Natural killer cell (primary cell): ENCODE results near the gene STAM2. TPM values are rescaled to one million over a fixed set of nuclear protein-coding genes. Genes with fewer than 3 reads are reported as not detected.

ENCODE experiments used
- ATAC-seq, 3 donors: fragments of 150-1000 bp in 2 of 3; fragments of 200-7000 bp in 1 of 3; cut with Tn5 transposase; 1 replicate in 1 of 3; 2 replicates in 2 of 3; pipeline ENCODE4 v1.10.0; 2021; ENCODE audit warnings: mild to moderate bottlenecking in 2 of 3, moderate library complexity in 2 of 3
- DNase-seq, 2 donors: peaks; one replicate each; pipeline versions ENCODE4 v3.0.0 to v3.0.0-alpha.2; 2013 to 2021; ENCODE audit warnings: mixed read lengths in 1 of 2
- H3K27ac ChIP-seq: one replicate; pipeline ENCODE4 v1.5.1; 2013; ENCODE audit warnings: mild to moderate bottlenecking, low read length
- H3K27me3 ChIP-seq: one replicate; pipeline ENCODE4 v1.6.1; 2013; ENCODE audit warnings: low read length; ENCODE audit not compliant: control insufficient read depth, insufficient read depth
- H3K36me3 ChIP-seq: one replicate; pipeline ENCODE4 v1.6.1; 2013; ENCODE audit warnings: low read length; ENCODE audit not compliant: control insufficient read depth, insufficient read depth
- H3K4me1 ChIP-seq: one replicate; pipeline ENCODE4 v1.6.1; 2013; ENCODE audit warnings: low read length; ENCODE audit not compliant: control insufficient read depth, insufficient read depth
- H3K4me3 ChIP-seq: one replicate; pipeline ENCODE4 v1.5.1; 2013; ENCODE audit warnings: low read length
- H3K9me3 ChIP-seq: one replicate; pipeline ENCODE4 v1.6.1; 2013; ENCODE audit warnings: low read length; ENCODE audit not compliant: control insufficient read depth, insufficient read depth
- H3K27ac Mint-ChIP-seq, 2 donors: one replicate each; pipeline ENCODE4 v1.8.0; 2022; ENCODE audit warnings: mild to moderate bottlenecking in 2 of 2, mixed read lengths in 2 of 2, moderate library complexity in 1 of 2
- H3K27me3 Mint-ChIP-seq, 2 donors: one replicate each; pipeline ENCODE4 v1.8.0; 2022; ENCODE audit warnings: low read depth in 2 of 2, mixed read lengths in 2 of 2
- H3K36me3 Mint-ChIP-seq: one replicate; pipeline ENCODE4 v1.8.0; 2022; ENCODE audit warnings: mixed read lengths
- H3K4me1 Mint-ChIP-seq, 2 donors: one replicate each; pipeline ENCODE4 v1.8.0; 2022; ENCODE audit warnings: mixed read lengths in 2 of 2
- H3K4me3 Mint-ChIP-seq: one replicate; pipeline ENCODE4 v1.8.0; 2022; ENCODE audit warnings: mild to moderate bottlenecking, moderate library complexity, mixed read lengths
- H3K9me3 Mint-ChIP-seq, 2 donors: one replicate each; pipeline ENCODE4 v1.8.0; 2022; ENCODE audit warnings: mixed read lengths in 2 of 2
- CTCF ChIP-seq: fragments of 200-600 bp; IDR thresholded peaks from one replicate; pipeline ENCODE4 v1.8.0; 2022; ENCODE audit warnings: antibody characterized with exemption
- WGBS: methylation state at CpG from one replicate; pipeline ENCODE4 v1.1.7; 2013; ENCODE audit warnings: missing lambda C conversion rate; ENCODE audit not compliant: insufficient coverage; 5-methylcytosine and 5-hydroxymethylcytosine counted together
- intact Hi-C: fragments of 100-400 bp; cut with micrococcal nuclease; formaldehyde crosslinking; loops from one replicate; pipeline ENCODE4 v1.14.2; 2022
- total RNA-seq, 4 donors: library from RNA; stranded (reverse); fragments of 120-200 nt in 1 of 4; gene quantifications; one replicate each; pipeline versions ENCODE4 v1.2.3 to v1.2.4, GENCODE V29; 2013 to 2022

The STAM2 gene
- total RNA-seq, 3 donors from 2014 or later (not counting 1 experiment from before 2014, with no cell fraction given), result 18.7 to 23.1 (median 19.2) TPM

- intact Hi-C loops, result no loop called here
- H3K27ac Mint-ChIP-seq, result peak overlapping the region in 1 of 2 donors; percentile 43
These were observed 78.2 kb downstream of the STAM2 start for GRCh38 chr2:152097290-152097800.

DNA sequence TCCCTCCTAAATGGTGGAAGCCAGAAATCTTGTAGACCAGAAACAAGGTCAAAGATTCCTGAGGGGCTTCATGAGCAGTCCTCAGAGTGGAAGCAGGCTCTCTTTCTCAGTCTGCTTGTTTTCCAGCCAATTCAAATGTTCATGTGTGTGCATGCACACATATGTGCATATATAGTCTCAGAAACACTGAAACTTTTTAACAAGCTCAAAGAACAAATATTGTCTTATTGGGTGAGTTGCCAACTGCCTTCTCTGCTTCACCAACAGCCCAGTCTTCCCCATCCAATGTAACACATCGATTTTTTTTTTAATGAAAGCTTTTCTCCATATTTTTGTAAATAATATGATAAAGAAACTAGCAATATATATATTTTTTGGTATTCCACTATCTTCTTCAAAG is 80.4 kb downstream of the STAM2 start:
- peaks cover 26 to 27% of the 10 kb centered on the region in 2 donors for H3K4me1 Mint-ChIP-seq
- no peak overlapping the region for H3K27ac Mint-ChIP-seq
- intact Hi-C loops, result no loop called here
- no peak overlapping the region for H3K4me3 Mint-ChIP-seq
- Histone ChIP-seq H3K9me3 (no peaks in the 10 kb centered on the region), H3K27ac (no peak overlapping the region), H3K4me3 (no peak overlapping the region), H3K4me1 (peaks cover 17% of the 10 kb centered on the region), H3K27me3 (peaks cover 13% of the 10 kb centered on the region), H3K36me3 (no peaks in the 10 kb centered on the region)
- H3K27me3 Mint-ChIP-seq, result peaks cover 22 to 28% of the 10 kb centered on the region in 2 donors
- DNase-seq (no peak), ATAC-seq (no peak)
- no CpG with 5 or more reads among the region's 1 CpG for WGBS
- H3K9me3 Mint-ChIP-seq, result no peaks in the 10 kb centered on the region
- TF ChIP-seq CTCF, result no peak
- no peaks in the 10 kb centered on the region for H3K36me3 Mint-ChIP-seq

More at GRCh38 chr2:152097290-152097800, 78.2 kb downstream of the STAM2 start:
- DNase-seq (no peak), ATAC-seq (peak in 1 of 3 donors; percentile 8)
- H3K9me3 ChIP-seq, result no peaks in the 10 kb centered on the region
- H3K27ac ChIP-seq, result no peak overlapping the region
- TF ChIP-seq CTCF, result no peak
- peaks cover 17% of the 10 kb centered on the region for H3K4me1 ChIP-seq
- no peaks in the 10 kb centered on the region for H3K36me3 Mint-ChIP-seq
- peaks cover 29 to 34% of the 10 kb centered on the region in 2 donors for H3K27me3 Mint-ChIP-seq
- WGBS, result 32% methylated on average over 13 of the region's 13 CpGs
- H3K36me3 ChIP-seq, result no peaks in the 10 kb centered on the region
- H3K27me3 ChIP-seq, result peaks cover 24% of the 10 kb centered on the region
- H3K9me3 Mint-ChIP-seq, result no peaks in the 10 kb centered on the region
- no peak overlapping the region for H3K4me3 ChIP-seq
- peak overlapping the region; percentile 88 for H3K4me3 Mint-ChIP-seq
- peaks cover 30 to 31% of the 10 kb centered on the region in 2 donors for H3K4me1 Mint-ChIP-seq

DNA sequence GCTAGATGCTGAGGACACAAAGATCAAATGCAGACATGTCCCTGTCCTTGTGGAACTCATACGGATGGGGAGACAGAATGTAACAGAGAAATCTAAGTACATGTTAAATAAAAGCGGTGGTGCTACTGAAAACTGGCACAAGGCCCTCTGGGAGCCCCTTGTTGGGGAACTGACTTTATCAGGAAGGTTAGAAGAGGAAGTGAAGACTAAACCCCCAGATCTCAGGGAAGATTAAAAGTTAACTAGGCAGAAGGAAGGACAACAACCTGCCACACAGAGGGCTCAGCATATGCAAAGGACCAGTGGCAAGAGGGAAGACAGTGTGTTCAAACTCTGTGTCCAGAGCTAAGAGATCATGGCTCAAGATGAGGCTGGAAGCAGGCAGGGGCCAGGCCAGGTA is 81.5 kb downstream of the STAM2 start:
- Histone ChIP-seq H3K27me3 (peaks cover 2% of the 10 kb centered on the region), H3K27ac (no peak overlapping the region), H3K9me3 (no peaks in the 10 kb centered on the region), H3K4me1 (peaks cover 11% of the 10 kb centered on the region), H3K36me3 (no peaks in the 10 kb centered on the region), H3K4me3 (no peak overlapping the region)
- intact Hi-C loops, result no loop called here
- Mint-ChIP-seq H3K36me3 (no peaks in the 10 kb centered on the region), H3K4me1 (peaks cover 15 to 17% of the 10 kb centered on the region in 2 donors), H3K27ac (no peak overlapping the region), H3K9me3 (no peaks in the 10 kb centered on the region), H3K4me3 (no peak overlapping the region), H3K27me3 (peaks cover 11 to 18% of the 10 kb centered on the region in 2 donors)
- ATAC-seq (no peak), DNase-seq (no peak)
- 84% methylated on average over 2 of the region's 2 CpGs for WGBS
- TF ChIP-seq CTCF, result no peak

GRCh38 chr2:152093464-152093863 is 82.1 kb downstream of the STAM2 start:
- H3K4me3 Mint-ChIP-seq, result no peak overlapping the region
- no peaks in the 10 kb centered on the region for H3K9me3 Mint-ChIP-seq
- H3K4me3 ChIP-seq, result no peak overlapping the region
- H3K27me3 Mint-ChIP-seq, result peaks cover 11 to 16% of the 10 kb centered on the region in 2 donors
- no peak overlapping the region for H3K27ac Mint-ChIP-seq
- no peaks in the 10 kb centered on the region for H3K9me3 ChIP-seq
- H3K36me3 Mint-ChIP-seq, result no peaks in the 10 kb centered on the region
- H3K36me3 ChIP-seq, result no peaks in the 10 kb centered on the region
- H3K27me3 ChIP-seq, result peaks cover 2% of the 10 kb centered on the region
- no peak for TF ChIP-seq CTCF
- ATAC-seq, result no peak
- 58% methylated on average over 2 of the region's 2 CpGs for WGBS
- intact Hi-C loops, result no loop called here
- no peak overlapping the region for H3K27ac ChIP-seq
- H3K4me1 Mint-ChIP-seq, result peaks cover 13 to 14% of the 10 kb centered on the region in 2 donors
- H3K4me1 ChIP-seq, result peaks cover 9% of the 10 kb centered on the region
- no peak for DNase-seq
